Cardiac muscle cell (in vitro differentiated cells and primary cell): ENCODE data around the gene XDH. TPM values are rescaled to one million over a fixed set of nuclear protein-coding genes. Genes with fewer than 3 reads are reported as not detected.

Experiments used
- DNase-seq, 2 donors: peaks; one replicate each; pipeline versions ENCODE4 v3.0.0 to v3.0.0-alpha.2; 2010 to 2017; ENCODE audit warnings: low read depth in 1 of 2, low spot score in 1 of 2
- H3K27ac ChIP-seq: fragments of 200-600 bp; sonication (generic); 2 replicates; pipeline ENCODE4 v1.5.1; 2016
- H3K27me3 ChIP-seq: fragments of 200-600 bp; sonication (generic); 2 replicates; pipeline ENCODE4 v1.6.0; 2016; ENCODE audit warnings: control low read depth
- H3K36me3 ChIP-seq: fragments of 200-600 bp; sonication (generic); 2 replicates; pipeline ENCODE4 v1.5.1; 2016; ENCODE audit warnings: control low read depth
- H3K4me1 ChIP-seq: fragments of 200-600 bp; sonication (generic); 2 replicates; pipeline ENCODE4 v1.8.1; 2017; ENCODE audit warnings: low read depth, mild to moderate bottlenecking, mixed run types
- H3K4me3 ChIP-seq: fragments of 200-600 bp; sonication (generic); 2 replicates; pipeline ENCODE4 v1.5.1; 2016; ENCODE audit warnings: mild to moderate bottlenecking
- H3K9me3 ChIP-seq: fragments of 200-600 bp; sonication (generic); 2 replicates; pipeline ENCODE4 v1.5.1; 2017; ENCODE audit warnings: low read depth, mild to moderate bottlenecking, control low read depth
- polyA plus RNA-seq: library from polyadenylated mRNA; unstranded; fragments of >200 nt; fragmentation: Nextera tagmentation; extraction: Ambion mirVana; gene quantifications from 2 replicates; pipeline ENCODE4 v1.2.1, GENCODE V29; 2016
- total RNA-seq: library from RNA; depleted of rRNA; stranded (reverse); fragments of >200 nt; gene quantifications from 2 replicates; pipeline ENCODE4 v1.2.3, GENCODE V29; 2016
- TF ChIP-seq, protein P1 (sequence below): IDR thresholded peaks from 2 replicates; pipeline ENCODE4 v1.5.1; 2012; ENCODE audit warnings: low read depth, mild to moderate bottlenecking, low read length

XDH gene
- total and polyA plus RNA-seq, 2 experiments from 2014 or later, result 0.17 to 0.69 TPM

DNA sequence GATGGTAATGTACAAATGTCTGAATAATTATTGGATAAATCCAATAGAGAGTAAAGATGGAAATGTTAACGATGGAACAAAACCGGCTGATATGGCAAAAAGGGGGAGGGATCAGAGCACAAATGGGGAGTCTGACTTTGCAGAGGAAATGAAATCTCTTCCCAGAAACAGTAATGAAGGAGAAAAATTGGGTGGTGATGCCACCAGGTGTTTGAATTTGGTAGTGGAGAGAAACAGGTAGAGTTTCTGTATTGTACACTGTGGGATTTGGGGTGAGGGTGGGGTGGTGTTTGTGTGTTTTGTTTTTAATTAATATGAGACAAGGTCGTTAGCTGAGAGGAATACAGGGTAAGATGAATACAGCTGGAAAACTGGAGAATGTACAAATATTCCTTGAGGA is 20.4 kb upstream of the XDH start:
- Histone ChIP-seq H3K9me3 (no peaks in the 10 kb centered on the region), H3K36me3 (no peaks in the 10 kb centered on the region), H3K27me3 (no peaks in the 10 kb centered on the region), H3K27ac (no peak overlapping the region), H3K4me1 (no peaks in the 10 kb centered on the region), H3K4me3 (no peak overlapping the region)
- DNase-seq, result peak in 1 of 2 donors; percentile 14
- TF ChIP-seq, protein P1, sequence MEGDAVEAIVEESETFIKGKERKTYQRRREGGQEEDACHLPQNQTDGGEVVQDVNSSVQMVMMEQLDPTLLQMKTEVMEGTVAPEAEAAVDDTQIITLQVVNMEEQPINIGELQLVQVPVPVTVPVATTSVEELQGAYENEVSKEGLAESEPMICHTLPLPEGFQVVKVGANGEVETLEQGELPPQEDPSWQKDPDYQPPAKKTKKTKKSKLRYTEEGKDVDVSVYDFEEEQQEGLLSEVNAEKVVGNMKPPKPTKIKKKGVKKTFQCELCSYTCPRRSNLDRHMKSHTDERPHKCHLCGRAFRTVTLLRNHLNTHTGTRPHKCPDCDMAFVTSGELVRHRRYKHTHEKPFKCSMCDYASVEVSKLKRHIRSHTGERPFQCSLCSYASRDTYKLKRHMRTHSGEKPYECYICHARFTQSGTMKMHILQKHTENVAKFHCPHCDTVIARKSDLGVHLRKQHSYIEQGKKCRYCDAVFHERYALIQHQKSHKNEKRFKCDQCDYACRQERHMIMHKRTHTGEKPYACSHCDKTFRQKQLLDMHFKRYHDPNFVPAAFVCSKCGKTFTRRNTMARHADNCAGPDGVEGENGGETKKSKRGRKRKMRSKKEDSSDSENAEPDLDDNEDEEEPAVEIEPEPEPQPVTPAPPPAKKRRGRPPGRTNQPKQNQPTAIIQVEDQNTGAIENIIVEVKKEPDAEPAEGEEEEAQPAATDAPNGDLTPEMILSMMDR, result peak; percentile 26

DNA sequence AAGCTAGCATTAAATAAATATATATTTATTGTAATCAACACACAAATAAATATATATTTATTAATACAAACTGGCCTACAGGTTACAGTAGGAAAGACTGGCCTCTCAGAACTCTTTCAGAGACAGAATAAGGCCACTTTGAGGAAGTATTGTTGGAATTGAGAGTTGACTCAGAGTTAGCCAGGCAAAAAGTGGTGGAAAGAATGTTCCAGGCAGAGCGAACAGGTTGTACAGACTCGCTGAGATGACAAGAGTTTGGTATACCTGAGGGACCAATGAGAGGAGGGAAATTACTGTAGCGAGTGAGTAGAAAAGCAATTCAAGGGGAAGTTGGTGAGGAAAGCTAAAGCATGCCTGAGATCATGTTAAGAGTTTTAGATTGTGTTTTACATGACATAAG is 19.0 kb upstream of the XDH start:
- TF ChIP-seq, protein P1, result no peak
- no peak overlapping the region for H3K27ac ChIP-seq
- H3K4me3 ChIP-seq, result no peak overlapping the region
- H3K4me1 ChIP-seq, result no peaks in the 10 kb centered on the region
- DNase-seq, result no peak
- no peaks in the 10 kb centered on the region for H3K9me3 ChIP-seq
- no peaks in the 10 kb centered on the region for H3K27me3 ChIP-seq
- H3K36me3 ChIP-seq, result no peaks in the 10 kb centered on the region

DNA sequence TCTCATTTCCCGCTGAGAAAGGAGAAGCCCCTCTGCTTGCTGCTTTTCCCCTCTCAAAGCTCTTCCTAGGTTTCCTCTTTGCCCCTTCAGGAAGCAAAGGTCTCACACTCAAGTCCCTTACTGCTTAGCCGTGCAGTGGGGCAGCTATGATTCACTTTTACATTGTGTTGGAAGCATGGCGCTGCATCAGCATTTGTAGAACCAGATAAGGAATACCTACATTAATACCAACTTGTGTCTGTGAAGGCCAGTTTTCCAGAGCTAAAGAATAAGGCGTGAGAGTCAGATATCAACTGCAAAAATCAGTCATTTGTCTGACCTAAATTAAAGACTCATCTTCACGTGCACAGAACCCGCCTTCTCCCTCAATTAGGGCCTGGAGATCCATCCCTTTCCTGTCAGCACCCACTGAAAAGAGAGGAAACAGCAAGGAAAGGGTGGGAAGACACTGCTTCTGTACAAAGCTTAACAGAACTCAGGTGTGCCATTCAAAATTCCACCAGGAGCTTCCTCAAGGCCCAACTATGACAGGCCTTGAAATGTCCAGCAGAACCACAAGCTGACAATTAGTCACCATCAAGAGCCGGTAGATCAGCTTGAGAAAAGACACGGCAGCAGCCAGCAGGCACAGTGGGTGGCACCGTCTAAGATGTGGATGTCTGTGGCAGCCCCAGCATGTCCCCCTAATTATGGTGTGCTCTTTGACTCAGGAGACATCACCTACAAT is 16.1 kb upstream of the XDH start:
- H3K4me1 ChIP-seq, result no peaks in the 10 kb centered on the region
- no peak overlapping the region for H3K4me3 ChIP-seq

DNA sequence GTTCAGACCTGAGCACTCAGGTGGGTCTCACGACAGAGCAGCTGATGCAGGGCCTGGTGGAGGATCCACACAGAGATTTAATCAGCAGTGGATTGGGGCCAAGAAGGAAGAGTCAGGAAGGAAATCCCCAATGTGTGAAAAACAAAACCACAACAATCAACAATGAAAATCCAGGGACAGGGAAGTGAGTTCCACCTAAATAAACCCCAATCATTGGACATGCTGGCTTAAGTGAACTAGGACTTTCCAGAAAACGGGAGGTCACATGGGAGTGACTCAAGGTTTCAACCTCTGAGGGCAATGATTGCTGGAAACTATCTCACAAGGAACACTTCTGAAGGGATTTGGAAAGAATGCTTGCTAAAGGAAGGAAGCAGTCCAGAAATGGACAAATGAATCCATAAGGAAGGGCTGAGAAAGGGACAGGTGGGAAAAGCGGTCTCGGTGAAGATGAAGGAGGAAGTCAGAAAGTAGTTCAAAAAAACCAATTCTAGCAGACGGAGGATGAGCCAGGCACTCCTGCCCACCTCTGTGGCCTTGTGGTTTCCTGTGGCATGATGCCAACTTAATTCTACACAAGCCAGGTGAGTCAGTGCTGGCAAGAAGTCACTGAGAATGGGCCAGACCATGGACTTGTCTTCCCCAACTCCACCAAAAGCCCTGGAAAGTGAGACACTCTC is 15.4 kb upstream of the XDH start:
- H3K36me3 ChIP-seq, result no peaks in the 10 kb centered on the region
- H3K4me3 ChIP-seq, result no peak overlapping the region
- H3K9me3 ChIP-seq, result no peaks in the 10 kb centered on the region
- no peaks in the 10 kb centered on the region for H3K27me3 ChIP-seq
- TF ChIP-seq, protein P1, result no peak
- H3K27ac ChIP-seq, result no peak overlapping the region
- H3K4me1 ChIP-seq, result no peaks in the 10 kb centered on the region
- no peak for DNase-seq

More for the DNA sequence above, 16.1 kb upstream of the XDH start:
- Histone ChIP-seq H3K9me3 (no peaks in the 10 kb centered on the region), H3K27me3 (no peaks in the 10 kb centered on the region), H3K27ac (no peak overlapping the region), H3K36me3 (no peaks in the 10 kb centered on the region)
- TF ChIP-seq, protein P1, result no peak
- no peak for DNase-seq

DNA sequence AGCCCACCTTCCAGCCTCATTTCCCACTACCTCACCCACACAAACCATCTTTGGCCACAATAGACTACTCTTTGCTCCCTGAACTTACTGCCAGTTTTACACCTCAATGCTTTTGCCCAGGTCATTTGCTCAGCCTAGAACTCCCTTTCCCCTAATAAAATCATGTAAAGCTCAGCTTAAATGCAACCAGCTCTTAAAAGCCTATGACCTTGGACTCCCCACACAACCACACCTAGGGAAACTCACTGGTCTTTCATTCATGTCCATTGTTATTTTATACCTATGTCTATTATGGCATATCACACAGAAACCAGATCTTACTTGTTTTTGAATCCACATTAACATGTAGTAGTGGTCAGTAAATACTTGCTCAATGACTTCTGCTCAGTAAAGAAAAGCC is 14.5 kb upstream of the XDH start:
- Histone ChIP-seq H3K4me1 (no peaks in the 10 kb centered on the region), H3K27me3 (no peaks in the 10 kb centered on the region), H3K9me3 (no peaks in the 10 kb centered on the region), H3K36me3 (no peaks in the 10 kb centered on the region), H3K27ac (no peak overlapping the region), H3K4me3 (no peak overlapping the region)
- TF ChIP-seq, protein P1, result no peak
- no peak for DNase-seq
